GM18861 (cell line): ENCODE measurements around the gene PLA1A.
"Not testable (repeated sequence)": the region's sequence is repeated elsewhere in the genome, so short reads cannot be mapped to it uniquely, and the experiment has no call there.

Source experiments
- ATAC-seq: cut with Tn5 transposase; IDR thresholded peaks from one replicate; pipeline ENCODE4 v1.9.1; 2021; ENCODE audit not compliant: unreplicated experiment

The PLA1A gene

GRCh38 chr3:119597548-119598288, at the start of gene PLA1A:
Gene PLA1A (plus strand): TSS chr3:119597885. CDS start chr3:119597914, 29 bp downstream.
- ATAC-seq, result peak; percentile 8

GRCh38 chr3:119548341-119548740, 49.3 kb upstream of the PLA1A start:
- ATAC-seq, result no peak

GRCh38 chr3:119550192-119550910, 47.3 kb upstream of the PLA1A start:
- ATAC-seq, result peak; percentile 26

- ATAC-seq, result no peak
Observed at GRCh38 chr3:119551598-119551997, 46.1 kb upstream of the PLA1A start.

DNA sequence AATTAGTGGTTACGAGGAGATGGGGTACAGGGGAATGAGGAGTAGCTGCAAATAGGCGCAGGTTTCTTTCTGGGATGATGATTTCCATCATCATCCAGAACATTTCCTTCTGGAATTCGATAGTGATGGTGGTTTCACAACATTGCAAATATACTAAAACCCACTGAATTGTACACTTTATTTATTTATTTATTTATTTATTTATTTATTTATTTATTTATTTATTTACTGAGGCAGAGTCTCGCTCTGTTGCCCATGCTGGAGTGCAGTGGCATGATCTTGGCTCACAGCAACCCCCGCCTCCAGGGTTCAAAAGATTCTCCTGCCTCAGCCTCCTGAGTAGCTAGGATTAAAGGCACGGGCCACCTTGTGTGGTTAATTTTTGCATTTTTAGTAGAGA, 44.8 kb upstream of the PLA1A start:
- ATAC-seq, result not testable (repeated sequence)

- no peak for ATAC-seq
Observed at GRCh38 chr3:119553823-119554415, 43.8 kb upstream of the PLA1A start.

GRCh38 chr3:119555309-119555735, 42.4 kb upstream of the PLA1A start:
- no peak for ATAC-seq

- ATAC-seq, result no peak
Observed at GRCh38 chr3:119555929-119556328, 41.8 kb upstream of the PLA1A start.

DNA sequence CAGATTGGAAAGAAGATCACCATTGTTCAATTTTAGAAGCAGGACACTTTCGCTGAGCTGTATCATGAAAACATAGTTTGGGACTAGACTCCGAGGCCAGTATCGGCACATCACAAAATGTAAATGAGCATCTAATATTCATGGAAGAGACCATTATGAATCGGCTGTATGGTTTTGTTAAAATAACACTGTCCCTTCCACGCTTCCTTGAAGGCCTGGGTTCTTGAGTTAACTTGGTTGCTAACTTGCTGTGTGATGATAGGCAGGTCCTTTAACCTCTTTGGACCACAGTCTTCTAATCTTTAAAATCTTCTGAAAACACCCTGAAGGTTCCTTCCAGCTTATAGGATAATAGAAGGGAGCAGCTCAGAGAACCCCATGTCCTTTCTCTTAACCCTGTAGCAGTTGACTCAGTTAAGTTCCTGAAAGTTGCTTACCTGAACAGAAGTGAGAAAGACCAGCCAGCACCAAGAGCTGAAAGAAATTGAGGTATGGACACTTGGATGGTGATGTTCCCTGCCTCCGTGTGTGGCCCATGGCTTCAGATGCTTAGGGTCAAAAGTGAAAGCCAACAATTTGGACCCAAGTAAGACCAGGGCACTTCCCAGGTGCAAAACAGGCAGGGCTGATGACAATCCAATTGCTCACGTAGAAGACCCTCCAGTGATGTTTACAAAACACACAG, 40.4 kb upstream of the PLA1A start:
- ATAC-seq, result no peak

DNA sequence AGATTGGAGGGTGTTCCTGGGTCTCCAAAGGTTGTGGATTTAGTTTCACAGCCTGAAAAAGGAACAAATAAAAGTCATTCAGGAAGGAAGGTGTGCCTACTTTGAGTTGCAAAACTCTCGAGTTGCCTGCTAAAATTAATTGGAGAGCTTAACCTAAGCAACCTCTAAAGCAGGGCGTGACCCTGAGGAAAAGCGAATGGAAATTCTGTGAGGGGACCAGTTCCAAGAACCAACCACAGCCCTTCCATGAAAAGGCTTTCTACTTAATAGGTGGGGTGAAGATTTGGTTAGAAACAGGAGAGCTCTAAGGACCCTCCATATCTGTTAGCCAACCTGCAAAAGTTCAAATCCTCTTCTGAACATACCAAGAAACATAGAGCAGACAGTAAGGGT, 39.8 kb upstream of the PLA1A start:
- no peak for ATAC-seq

DNA sequence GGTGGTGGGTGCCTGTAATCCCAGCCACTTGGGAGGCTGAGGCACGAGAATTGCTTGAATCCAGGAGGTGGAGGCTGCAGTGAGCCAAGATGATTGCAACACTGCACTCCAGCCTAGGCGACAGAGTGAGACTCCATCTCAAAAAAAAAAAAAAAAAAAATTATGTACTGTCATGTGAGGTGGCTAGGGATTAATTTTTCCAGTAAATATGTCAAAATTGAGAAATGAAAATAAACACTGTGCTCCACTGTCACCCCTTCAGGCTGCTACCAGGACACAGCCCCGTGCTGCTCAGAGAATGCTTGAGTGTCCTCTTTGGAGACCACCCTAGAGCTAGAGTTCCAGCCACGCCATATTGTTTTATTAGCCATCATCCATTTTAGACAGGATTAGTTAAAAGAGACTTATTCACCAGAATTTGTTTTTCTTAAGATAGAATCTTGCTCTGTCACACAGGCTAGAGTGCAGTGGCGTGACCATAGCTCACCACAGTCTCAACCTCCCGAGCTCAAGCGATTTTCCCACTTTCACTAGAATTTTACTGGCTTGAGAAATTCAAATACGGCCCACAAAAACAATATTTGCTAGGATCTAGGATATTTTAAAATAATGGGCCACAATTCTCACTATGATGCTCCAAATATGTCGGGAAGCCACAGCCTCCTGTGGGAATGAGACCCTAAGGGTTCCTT, 38.9 kb upstream of the PLA1A start:
- ATAC-seq, result no peak

GRCh38 chr3:119559441-119559963, 38.2 kb upstream of the PLA1A start, which contains the start of gene CD80:
Gene CD80 (minus strand): TSS chr3:119559614. CDS start chr3:119557728, 1,886 bp downstream.
- ATAC-seq, result peak; percentile 35

DNA sequence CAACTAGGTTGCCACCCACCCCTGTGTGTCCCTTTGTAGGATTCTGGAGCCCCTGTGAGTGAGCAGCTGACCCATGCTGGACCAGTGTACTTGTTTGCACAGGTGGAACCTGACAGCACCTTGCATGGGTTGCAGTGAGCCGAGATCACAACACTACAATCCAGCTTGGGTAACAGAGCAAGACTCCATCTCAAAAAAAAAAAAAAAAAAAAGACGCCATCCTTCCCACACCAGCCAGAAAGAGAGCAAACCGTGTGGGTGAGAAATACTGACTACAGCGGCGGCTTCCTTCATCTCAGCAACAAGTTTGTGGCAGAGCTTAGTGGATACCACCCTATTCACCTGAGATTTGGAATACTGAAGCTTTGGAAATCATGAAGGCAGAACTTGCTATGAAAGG, 37.5 kb upstream of the PLA1A start:
- ATAC-seq, result no peak

- ATAC-seq, result peak; percentile 73
Observed at GRCh38 chr3:119562307-119562961, 35.3 kb upstream of the PLA1A start.

DNA sequence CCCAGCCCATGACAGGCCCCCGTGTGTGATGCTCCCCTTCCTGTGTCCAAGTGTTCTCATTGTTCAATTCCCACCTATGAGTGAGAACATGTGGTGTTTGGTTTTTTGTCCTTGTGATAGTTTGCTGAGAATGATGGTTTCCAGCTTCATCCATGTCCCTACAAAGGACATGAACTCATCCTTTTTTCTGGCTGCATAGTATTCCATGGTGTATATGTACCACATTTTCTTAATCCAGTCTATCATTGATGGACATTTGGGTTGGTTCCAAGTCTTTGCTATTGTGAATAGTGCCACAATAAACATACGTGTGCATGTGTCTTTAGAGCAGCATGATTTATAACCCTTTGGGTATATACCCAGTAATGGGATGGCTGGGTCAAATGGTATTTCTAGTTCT, 34.4 kb upstream of the PLA1A start:
- ATAC-seq, result not testable (repeated sequence)

DNA sequence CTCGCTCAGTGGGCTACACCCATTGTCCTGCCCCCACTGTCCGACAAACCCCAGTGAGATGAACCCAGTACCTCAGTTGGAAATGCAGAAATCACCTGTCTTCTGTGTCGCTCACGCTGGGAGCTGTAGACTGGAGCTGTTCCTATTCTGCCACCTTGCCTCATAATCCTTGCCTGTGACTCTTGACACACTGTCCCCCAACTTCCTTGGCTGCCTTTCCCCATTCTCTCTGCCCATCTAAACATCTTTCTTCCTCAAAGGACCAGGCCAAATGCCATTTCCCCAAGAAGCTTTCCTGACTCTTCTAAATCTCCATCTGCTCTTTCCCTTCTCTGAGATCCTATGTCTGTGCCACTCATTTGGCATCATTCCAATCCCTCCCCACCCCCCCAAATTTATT, 28.5 kb upstream of the PLA1A start:
- no peak for ATAC-seq

DNA sequence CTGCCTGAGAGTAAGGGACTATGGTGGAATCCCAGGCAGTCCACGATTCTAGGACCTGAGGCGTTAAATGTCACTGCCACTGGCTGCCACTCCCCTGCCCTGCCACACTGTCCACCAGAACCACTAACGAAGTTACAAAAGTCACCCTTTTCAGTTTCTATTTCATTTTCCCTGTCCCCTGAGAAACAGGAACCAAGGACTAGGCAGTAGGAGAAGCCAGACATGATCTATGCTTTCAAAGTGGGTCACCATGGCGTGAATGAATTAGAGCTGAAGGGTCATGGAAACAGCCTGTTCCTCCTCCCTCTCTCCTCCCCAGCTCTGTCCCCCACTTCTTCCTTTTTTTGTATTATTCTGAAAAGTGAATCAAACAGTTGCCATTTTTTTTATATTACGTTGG, 27.5 kb upstream of the PLA1A start:
- no peak for ATAC-seq

DNA sequence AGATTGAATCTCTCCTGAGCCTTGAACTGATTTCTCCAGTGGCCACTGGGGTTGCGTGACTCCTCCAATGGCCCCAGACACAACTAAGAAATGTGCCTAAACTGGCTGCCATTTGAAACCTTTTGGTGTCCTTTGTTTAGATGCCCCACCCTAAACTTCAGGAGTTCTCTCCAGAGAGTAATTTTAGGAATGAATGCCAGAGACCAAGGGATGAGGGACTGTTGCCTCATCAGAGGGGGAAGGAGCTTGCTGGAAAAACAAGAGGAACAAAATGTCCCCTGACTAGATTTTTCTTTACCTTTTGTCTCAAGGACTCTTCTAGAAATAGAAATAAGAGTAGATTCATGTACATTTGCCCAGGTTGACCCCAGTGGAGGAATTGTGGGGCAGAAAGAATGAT, 26.5 kb upstream of the PLA1A start:
- ATAC-seq, result no peak

DNA sequence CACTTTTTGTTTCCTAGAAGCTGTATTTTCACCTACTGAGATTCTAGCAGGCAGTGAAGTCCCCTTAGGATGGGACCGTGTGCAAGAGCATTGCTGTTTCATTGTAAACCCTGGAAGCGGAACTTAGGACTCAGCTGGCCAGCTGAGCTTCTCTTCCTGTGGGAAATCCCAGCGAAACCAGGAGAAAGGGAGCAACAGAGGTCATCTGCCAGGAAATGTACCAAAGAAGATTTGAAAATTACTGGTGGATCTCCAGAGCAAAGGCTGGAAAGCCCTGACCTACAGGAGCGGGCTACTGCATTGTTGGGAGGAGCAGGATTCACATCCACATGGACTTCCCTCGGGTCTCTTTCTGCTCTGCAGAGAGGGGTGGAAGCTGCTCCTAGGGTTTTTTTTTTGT, 26.0 kb upstream of the PLA1A start:
- no peak for ATAC-seq

- no peak for ATAC-seq
Observed at GRCh38 chr3:119575507-119575906, 22.2 kb upstream of the PLA1A start.
